Medulla oblongata (tissue), 1 donor: ENCODE results near the gene POLR2L.

Experiments
- DNase-seq: peaks from one replicate; pipeline ENCODE4 v3.0.0-alpha.2; 2015; ENCODE audit errors: extremely low spot score

The POLR2L gene

DNA sequence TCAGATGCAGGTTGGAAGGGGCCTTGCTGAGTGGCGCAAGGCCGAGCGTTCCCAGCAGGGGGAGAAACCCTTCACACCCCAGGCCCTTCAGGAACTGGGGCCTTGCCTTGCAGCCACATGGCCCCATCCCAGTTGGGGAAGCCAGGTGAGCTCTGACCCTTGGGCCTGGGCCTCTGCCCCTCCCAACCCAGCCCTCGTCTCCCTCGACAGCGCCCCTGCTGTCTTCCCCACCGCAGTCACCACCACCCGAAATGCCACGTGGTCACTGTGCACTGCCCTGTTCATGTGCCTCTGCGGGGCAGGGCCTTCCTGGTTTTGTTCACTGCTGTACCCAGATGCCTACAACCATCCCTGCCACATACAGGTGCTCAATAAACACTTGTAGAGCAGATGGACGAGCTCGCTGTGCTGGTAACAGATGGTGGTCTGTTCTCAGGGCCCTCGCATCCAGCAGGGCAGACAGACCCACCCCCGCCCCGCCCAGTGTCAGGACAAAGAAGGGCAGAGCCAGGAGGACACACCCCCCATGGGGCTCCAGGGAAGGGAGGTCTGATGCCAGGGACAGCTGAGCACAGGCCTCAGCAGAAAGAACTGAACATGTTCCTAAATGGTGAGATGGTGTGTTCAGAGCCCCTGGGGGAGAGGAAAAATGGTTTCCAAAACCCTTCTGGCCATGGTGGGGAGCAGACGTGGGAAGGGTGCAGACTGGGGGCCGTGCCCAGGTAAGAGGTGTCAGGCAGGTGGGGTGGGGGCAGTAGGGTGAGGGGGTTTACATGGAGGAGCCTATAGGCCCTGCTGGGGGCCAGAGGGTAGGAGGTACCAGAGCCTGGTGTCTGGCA is 3.7 kb downstream of the POLR2L start:
- no peak for DNase-seq

DNA sequence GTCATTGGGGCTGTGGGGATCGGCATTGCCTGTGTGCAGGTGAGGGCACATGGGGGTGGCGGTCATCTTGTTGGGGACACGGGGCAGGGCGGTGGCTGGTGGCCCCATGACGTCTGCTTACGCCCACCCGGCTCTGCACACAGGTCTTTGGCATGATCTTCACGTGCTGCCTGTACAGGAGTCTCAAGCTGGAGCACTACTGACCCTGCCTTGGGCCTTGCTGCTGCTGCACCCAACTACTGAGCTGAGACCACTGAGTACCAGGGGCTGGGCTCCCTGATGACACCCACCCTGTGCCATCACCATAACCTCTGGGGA is 4.4 kb downstream of the POLR2L start:
- no peak for DNase-seq

DNA sequence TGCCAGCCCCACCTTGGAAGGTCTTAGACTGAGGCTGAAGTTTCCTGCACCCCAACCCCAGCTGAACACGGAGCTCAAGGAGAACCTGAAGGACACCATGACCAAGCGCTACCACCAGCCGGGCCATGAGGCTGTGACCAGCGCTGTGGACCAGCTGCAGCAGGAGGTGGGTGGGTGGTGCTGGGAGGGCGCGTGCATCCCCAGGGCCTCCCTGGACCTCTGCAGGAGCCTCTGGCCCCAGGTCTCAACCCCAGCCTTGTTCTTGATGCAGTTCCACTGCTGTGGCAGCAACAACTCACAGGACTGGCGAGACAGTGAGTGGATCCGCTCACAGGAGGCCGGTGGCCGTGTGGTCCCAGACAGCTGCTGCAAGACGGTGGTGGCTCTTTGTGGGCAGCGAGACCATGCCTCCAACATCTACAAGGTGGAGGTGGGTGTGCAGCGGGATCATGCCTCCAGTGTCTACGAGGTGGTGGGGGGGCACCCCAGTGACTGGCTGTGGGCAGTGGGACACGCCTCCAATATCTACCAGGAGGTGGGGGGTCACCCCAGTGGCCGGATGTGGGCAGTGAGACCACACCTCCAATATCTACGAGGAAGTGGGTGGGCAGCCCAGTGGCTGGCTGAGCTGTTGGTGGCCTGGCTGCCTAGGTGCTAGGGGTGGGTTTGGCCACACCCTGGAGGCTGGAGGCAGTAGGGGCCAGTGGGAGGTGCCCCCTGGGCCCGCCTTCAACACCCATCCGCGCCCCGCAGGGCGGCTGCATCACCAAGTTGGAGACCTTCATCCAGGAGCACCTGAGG is 4.9 kb downstream of the POLR2L start:
- DNase-seq: no peak

DNA sequence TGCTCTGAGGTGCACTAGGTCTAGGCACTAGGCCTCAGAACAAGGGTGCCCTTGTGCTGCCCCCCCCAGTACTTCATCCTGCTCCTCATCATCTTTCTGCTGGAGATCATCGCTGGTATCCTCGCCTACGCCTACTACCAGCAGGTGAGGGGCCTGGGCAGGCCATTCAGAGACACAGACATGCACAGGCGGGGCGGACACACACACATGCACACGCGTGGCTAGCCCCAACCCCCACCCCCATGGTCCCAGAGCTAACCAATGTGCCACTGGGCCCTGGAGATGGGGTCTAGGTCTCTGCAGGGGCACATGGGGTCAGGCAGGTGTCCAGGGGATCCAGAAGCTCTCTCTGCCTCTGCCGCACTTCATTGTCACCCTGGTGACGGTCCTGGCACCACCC is 5.6 kb downstream of the POLR2L start:
- no peak for DNase-seq

DNA sequence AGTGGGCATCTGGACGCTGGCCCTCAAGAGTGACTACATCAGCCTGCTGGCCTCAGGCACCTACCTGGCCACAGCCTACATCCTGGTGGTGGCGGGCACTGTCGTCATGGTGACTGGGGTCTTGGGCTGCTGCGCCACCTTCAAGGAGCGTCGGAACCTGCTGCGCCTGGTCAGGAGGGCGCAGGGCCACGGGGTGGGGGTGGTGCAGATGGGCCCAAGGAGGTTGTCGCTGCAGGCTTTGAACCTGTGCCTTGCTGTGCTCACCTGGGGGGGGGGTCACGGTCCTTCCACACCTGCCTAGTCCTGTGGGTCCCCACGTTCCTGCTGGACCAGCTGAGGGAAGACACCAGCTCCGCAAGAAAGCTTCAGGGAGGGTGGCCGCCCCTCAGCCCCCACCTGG is 6.1 kb downstream of the POLR2L start:
- DNase-seq: no peak

DNA sequence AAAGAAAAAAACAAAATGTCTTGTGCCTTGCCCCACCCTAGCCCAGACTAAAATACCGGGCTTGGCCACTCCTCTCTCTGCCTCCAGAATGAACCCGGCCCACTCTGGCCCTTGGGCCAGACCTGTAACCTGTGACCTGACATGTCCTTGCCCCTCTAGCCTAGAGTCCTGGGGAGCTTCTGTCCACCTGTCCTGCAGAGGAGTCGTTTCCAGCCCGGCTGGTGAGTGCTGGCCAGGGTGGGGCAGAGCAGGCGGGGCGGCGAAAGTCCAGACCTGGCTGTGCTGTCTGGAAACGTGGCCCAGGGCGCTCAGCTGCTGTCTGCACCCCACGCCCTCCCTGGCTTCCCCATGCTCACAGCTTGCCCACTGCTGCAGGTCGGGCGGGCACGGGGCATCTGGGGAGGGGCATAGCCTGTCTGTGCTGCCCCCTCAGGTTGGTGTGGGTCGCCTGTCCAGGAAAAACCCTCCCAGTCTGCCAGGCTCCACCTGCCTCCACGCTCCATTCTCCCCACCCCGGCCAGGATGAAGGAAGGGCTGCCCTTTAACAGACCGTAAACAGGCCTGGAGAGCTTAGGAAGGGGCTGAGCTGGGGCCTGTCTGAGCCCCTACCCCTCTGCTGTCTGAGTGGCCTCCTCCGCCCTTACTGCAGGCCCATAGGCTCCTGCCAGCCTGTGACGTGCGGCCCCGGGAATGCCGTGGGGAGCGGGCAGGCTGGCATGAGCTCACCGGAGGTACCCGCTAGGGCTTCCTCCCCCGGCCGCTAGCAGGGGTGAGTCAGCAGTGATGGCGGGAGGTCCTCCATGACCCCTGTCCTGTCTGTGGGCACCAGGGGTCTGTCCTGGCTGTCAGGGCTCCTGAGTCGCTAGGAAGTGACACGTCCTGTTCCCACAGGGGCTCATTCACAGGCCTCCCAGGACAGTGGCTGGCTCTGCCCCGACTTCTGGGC is 7.7 kb downstream of the POLR2L start:
- peak; percentile 43 for DNase-seq

DNA sequence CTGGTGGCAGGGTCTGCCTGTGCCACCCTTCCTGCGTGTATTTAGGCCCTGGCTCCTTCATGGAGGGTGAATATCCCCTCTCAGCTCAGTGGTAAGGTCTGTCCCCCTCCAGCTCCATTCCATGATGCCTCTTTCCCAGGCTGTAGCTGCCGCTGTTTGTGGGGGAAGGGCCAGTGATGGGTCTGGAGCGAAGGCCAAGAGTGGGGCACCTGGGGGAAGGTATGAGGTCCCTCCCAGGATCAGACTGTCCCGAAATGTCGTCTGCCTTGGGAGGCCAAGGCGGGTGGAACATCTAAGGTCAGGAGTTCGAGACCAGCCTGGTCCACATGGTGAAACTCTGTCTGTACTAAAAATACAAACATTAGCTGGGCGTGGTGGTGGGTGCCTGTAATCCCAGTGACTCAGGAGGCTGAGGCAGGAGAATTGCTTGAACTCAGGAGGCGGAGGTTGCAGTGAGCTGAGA is 8.4 kb downstream of the POLR2L start:
- DNase-seq: no peak

DNA sequence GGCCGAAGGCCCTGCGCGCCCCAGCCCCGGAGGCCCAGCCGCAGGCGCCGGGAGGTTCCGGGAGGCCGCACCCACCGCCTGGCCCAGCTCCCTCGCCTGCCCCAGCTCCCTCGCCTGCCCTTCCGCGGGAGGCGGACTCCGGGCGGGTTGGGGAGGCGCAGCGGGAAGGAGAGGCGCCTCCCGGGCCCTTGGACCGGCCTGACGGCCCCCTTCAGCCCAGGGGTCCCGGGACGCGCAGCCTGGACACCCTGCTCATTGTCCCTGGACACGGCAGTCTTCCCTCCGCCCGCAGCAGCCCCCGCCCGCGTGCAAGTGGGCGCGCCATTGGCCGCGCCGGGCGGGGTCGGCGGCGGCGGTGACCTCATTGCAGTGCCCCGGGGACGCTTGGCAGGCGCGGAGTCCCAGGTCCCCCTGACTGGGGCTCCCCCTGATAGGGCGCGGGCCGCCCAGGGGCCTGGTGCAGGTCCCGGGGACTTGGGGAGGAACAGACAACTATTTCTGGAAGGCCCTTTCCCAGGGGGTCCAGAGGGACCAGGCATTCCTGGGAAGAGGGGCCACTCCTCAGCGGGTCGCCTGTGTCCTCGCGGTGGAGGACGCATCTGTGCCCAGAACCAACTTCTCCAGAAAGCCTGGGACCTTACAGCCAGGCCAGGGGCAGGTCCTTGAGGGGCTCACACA is 9.1 kb downstream of the POLR2L start:
- no peak for DNase-seq

DNA sequence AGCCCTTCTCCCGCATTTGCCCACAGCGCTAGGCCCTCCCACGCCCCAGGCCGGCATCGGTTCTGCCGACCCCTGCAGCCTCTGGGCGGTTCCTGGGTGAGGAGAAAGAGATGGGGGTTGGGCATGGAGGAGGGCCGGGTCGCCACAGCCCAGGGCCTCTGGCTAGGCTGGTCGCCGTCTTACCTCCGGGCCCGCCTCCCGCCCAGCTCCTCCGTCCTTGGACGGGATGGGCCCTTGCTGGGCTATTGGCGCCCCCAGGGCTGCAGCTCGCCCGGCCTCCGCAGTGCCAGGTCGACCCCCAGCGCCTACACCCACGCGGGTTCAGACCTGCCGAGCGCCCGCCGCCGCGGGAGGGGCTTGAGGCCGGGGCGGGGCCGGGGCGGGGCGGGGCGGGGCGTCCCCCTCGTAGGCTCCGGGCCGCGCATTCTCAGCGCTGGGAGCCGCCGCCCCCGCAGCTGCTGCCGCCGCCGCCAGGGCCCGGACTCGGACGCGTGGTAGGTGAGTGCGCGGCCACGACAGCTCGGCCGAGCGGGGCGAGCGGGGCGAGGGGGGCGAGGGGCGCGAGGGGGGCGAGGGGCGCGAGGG is 9.7 kb downstream of the POLR2L start, which contains the start of gene CD151:
CD151 (plus strand) TSS at position 424 of the 585 bp plus-strand sequence. CDS start 3,118 bp downstream, outside the sequence.
- DNase-seq: no peak

DNA sequence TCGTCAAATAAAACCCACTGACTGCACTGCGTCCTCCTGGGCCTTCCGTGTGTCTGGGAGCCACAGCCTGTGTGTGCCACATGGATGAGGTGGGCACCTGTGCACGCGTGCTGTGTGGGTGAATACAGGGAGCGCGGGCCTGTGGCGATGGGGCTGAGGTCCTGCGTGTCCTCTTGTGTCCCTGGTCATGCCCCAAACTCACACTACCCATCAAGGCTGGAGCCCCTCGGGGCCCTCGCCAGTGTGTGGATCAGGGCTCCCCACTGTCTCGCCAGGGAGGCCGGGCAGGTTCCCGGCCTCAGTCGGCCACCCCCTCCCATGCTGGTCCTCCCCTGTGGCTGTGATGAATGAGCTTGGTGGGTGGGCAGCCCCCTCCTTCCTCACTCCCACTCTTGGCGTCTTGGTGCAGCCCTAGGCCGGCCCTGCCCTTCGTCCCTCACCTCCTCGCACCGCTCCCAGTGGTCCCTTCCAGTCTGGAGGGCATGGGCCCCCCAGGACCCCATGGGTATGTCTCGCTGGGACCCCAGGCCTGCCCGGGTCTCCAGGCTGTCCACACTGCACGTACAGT is 10.3 kb downstream of the POLR2L start:
- no peak for DNase-seq

DNA sequence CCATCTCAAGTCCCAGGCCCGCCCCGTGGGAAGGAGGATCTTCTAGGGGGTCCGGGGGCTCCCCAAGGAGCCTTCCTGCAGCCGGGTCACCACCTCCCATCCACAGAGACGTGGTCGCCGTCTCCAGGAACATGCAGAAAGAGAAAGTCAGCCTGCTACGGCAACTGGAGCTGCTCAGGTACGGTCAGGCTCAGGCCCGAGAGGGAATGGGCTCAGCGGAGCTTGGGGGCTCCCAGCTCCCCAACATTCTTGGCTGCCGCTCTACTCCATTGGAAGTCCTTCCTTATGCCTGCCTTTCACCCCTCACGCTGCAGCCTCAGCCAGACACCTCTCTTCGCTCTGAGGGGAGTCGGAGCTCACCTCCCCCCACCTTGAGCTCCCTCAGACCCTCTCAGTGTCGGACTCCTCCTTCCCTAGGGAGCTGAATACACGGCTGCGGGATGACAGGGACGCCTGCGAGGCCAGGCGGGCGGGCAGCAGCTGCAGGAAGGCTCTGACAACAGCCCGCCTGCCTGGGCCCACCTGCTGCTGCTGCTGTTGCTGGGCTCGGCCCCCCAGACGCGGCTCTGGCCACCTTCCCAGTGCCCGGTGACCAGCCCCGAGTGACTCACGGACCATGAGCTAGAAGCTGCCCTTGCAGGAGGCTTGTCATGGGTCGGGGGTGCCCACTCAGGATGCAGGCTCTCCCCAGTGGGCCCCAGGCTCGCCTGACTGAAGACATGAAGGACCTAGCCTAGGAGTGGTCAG is 11.0 kb downstream of the POLR2L start:
- DNase-seq: no peak

DNA sequence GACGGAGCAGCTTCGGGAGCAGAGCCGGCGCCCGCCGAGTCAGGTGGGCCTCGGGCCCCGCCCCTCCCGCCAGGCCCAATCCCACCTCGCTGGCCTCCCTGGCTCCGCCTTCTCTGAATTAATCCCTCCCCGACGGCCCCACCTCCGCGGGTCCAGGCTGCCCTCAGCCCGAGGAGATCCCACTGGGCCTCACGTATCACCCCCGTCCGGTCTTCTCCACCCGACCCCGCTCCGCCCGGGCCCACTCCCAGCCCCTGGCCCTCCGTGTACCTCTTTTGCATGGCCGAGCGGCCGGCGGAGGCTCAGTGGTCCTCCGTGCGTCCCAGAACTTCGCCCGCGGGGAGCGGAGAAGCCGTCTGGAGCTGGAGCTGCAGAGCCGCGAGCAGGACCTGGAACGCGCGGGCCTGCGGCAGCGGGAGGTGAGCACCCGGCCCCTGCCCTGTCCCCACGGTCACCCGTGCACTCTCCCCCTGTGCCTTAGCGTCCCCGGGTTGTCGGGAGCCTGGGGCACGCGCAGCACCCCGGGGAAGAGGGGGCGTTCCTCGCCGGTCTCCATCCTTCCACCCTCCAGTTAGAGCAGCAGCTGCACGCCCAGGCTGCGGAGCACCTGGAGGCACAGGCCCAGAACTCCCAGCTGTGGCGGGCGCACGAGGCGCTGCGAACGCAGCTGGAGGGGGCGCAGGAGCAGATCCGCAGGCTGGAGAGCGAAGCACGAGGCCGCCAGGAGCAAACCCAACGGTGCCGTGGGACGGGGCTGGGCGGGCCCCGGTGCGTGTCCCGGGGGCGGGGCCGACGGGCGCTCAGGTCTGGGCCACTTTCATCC is 11.8 kb downstream of the POLR2L start:
- DNase-seq: no peak

DNA sequence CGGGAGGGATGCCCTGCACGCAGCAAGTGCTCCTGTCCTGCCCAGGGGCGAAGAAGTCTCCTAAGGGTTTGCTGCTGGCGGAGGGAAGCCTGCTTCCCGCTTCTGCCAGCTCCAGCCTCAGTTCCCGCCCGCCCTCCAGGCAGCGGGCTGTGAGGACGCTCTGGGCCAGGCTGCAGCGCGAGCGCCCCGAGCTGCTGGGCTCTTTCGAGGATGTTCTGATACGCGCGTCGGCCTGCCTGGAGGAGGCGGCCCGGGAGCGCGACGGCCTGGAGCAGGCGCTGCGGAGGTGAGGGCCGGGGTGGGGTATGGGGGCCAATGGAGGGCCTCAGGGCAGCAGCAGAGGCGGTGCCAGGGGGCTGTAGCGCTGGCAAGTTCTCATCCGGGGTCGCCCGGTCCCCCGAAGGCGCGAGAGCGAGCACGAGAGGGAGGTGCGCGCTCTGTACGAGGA is 12.5 kb downstream of the POLR2L start:
- no peak for DNase-seq

DNA sequence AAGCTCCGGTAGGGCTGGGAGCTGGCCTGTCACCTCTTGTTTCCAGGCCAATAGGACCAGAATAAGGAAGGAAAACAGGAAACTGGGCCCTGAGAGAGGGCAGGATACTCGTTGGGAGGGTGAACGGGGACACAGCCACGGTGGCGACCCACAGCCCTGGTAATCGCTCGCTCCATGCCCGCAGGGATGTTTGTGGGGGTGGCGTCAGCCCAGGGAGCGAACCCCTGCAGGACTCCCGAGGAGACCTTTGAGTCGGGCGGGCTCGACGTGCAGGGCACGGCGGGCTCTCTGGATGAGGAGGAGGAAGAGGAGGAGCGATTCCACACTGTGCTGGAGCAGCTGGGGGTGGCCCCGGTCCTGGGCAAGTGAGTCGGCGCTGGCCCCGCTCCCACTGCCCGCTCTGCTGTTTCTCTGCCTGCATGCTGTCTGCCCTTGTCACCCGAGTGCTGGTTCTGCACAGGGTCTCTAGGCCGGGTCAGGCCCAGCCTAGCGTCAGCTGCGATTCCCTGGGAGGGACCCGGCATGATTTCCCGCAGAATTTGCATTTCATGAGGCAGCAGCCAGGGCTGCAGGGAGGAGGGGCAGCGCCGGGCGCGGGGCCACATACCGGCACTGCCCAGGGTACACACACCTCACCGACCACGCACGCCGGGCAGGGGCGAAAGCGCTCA is 13.0 kb downstream of the POLR2L start:
- DNase-seq: no peak

DNA sequence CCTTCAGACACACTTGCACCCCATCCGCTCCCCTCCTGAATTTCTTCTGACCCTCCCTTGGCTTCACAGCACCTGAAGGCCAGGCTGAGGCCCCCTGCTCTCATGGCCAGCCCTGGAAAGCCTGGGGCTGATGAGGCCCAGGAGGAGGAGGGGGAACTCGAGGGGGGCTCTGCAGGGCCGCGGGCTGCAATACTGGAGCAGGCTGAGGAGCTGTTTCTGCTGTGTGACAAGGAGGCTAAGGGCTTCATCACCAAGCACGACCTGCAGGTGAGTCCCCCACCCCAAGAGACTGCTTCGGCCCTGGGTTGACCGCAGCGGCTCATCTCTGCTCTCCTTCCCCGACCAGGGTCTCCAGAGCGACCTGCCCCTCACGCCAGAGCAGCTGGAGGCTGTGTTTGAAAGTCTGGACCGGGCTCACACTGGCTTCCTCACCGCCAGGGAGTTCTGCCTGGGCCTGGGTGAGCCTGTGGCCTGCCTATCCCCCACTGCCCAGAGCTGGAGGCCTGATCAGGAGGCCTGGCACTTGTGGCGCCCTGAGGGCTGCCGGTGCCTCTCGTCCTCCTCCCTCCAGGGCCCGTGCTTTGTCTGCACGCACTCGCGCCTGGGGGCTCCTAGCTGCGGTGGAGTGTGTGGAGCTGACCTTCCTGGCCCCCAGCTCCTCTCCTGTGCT is 13.7 kb downstream of the POLR2L start:
- DNase-seq: no peak

DNA sequence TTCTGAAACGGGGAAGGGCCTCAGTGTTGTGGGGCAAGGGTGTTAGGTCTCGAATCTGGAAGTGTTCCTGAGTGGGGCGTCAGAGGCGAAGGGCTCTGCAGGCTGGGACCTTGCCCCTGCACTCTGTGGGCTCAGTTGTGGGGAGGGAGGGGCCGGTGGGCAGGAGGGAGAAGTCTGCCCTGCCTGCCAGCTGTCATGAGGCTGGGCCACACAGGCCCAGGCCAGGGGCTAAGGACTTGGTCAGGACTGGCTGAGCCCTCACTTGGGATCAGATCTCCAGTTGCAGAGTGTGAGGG is 14.5 kb downstream of the POLR2L start, which contains the start of gene CRACR2B:
CRACR2B (plus strand) TSS at position 23 of the 296 bp plus-strand sequence. CDS start 689 bp downstream, outside the sequence.
- no peak for DNase-seq

DNA sequence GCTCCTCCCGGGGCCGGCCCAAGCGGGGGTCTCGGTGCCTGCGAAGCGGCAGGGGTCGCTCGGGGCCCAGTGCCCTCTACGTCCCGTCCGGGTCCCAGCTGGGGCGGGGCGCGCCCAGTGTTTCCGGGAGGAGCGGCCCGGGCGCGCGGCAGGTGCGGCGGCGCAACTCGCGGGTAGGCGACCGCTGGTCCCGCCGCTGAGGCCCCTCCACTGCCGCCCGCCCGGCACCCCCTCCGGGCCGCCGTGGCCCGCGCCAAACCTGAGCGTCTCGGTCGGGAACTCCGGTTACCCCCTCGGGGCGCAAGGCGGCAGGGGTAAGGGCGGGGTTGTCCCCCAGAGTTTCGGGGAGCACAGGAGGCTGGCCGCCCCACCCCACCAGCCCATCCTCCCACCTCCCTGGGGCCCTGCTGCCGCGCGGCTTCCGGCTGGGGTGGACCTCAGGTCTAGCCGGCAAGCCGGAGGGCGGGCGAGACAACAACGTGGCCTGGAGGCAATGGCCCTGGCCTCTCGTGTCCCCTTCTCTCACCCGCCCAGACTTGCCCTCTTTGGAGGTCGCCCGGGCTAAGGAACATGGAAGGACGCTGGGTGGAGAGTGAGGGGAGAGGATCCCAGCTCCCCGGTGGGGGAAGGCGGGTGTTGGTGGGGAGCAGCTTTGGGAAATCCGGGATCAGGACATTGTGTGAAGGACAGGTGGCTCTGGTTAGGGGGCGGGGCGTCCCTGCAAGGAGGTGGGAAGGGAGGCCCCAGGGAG is 15.0 kb downstream of the POLR2L start:
- DNase-seq: no peak
